PC-3 (cell line): ENCODE results near the gene CAMTA1.

ENCODE experiments used
- EZH2 ChIP-seq: fragments of 300-600 bp; sonication (generic); IDR thresholded peaks from one replicate; pipeline ENCODE4 v1.6.1; 2017; ENCODE audit warnings: antibody characterized with exemption, mild to moderate bottlenecking, low read length; ENCODE audit not compliant: unreplicated experiment
- EZH2phosphoT487 ChIP-seq: fragments of 300-600 bp; sonication (generic); IDR thresholded peaks from 2 replicates; pipeline ENCODE4 v1.6.1; 2018; ENCODE audit warnings: mild to moderate bottlenecking, antibody characterized with exemption, low read length, borderline replicate concordance
- TF ChIP-seq, protein P1 (sequence below): fragments of 300-600 bp; sonication (generic); conservative IDR thresholded peaks from 2 replicates; pipeline ENCODE4 v1.5.1; 2017; ENCODE audit warnings: antibody characterized with exemption, low read depth, mild to moderate bottlenecking, low read length

DNA sequence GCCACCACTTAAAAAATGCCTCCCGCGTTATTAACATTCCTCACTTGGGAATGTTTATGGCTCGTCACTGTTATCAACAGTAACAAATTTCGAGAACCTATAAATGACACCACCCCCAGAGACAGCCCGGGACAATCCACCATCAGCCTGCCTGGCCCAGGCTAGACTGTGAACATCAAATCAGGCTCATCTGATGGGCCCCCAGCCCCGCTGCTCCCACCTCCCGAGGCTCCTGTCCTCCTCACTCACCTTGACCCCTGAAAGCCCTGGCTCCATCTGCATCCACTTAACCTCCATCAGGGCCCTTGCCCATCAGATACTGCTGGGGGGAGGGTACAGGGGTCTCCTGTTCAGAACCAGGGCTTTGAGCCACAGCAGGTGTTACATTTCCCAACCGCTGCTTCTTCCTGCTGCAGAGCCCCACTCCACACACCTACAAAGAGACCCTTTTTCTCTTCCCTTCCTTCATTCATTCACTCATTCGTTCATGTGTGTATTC is 829.4 kb downstream of the CAMTA1 start:
- TF ChIP-seq, protein P1, sequence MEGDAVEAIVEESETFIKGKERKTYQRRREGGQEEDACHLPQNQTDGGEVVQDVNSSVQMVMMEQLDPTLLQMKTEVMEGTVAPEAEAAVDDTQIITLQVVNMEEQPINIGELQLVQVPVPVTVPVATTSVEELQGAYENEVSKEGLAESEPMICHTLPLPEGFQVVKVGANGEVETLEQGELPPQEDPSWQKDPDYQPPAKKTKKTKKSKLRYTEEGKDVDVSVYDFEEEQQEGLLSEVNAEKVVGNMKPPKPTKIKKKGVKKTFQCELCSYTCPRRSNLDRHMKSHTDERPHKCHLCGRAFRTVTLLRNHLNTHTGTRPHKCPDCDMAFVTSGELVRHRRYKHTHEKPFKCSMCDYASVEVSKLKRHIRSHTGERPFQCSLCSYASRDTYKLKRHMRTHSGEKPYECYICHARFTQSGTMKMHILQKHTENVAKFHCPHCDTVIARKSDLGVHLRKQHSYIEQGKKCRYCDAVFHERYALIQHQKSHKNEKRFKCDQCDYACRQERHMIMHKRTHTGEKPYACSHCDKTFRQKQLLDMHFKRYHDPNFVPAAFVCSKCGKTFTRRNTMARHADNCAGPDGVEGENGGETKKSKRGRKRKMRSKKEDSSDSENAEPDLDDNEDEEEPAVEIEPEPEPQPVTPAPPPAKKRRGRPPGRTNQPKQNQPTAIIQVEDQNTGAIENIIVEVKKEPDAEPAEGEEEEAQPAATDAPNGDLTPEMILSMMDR, result no peak
- TF ChIP-seq EZH2, result no peak
- TF ChIP-seq EZH2phosphoT487, result no peak
